T-helper 22 cell (primary cell): ENCODE measurements around the gene SNAI1.
"Not testable (repeated sequence)": the region's sequence is repeated elsewhere in the genome, so short reads cannot be mapped to it uniquely, and the experiment has no call there.

Experiments used
- DNase-seq: peaks from one replicate; pipeline ENCODE4 v3.0.0-alpha.2; 2020; ENCODE audit warnings: low read depth

SNAI1 gene

DNA sequence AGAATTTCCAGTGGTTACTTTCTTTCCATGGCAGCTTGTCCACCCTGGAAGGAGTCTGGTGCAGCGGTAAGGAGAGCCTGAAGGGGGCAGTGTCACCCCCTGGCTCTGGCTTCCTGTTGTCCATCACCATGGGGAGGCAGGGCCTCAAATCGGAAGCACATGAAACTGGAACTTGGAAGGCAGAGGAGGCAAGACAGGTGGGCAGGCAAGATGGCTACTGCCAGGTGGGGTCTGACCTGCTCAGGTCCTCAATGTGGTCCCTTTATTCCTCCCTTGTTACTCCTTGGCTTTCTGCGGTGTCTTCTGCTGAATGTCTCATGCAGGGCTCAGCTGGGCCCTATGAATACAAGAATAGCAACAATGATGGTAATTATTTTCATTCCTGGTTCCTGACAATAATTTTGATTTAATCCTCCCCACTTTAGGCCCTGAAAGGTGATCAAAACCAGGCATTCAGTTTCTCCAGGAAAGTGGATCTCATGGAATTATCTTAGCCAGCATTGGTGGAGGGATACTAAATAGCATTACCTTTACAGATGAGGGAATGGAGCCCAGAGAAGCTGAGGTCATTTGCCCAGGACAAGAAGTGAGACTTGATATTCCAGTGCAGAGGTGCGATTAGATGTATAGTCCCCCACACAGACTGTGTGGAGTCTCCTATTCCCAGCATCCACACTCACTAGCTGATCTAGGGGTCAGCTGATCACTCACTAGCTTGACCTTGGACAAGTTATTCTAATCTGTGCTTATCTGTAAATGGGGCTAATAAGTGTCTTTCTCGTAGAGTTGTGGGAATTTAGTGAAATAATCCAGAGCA, 17.6 kb upstream of the SNAI1 start:
- DNase-seq: no peak

- no peak for DNase-seq
Observed at GRCh38 chr20:49965781-49966305, 16.9 kb upstream of the SNAI1 start.

GRCh38 chr20:49966861-49967260, 15.9 kb upstream of the SNAI1 start:
- DNase-seq: no peak

DNA sequence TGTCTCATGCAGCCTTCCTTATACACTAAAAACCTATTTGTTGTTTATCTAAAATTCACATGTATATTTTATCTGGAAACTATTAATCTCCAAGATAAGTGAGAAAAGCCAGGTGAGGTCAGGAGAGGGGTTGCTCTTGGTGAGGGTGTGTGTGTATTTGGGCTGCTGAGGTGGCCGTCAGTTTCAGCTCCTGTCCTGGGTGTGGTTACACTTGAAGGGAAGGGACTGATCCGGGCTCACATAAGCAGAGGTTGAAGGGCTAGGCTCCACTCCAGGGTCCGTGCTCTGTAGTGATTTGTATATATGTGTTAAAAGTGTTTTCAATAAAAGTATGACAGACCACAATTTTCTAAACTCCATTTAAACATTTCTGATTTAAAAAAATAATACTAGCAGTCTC, 13.5 kb upstream of the SNAI1 start:
- DNase-seq: no peak

- DNase-seq: no peak
Observed at GRCh38 chr20:49969946-49970345, 12.8 kb upstream of the SNAI1 start.

- no peak for DNase-seq
Observed at GRCh38 chr20:49970498-49970897, 12.3 kb upstream of the SNAI1 start.

- DNase-seq: no peak
Observed at GRCh38 chr20:49973981-49974380, 8.8 kb upstream of the SNAI1 start.

DNA sequence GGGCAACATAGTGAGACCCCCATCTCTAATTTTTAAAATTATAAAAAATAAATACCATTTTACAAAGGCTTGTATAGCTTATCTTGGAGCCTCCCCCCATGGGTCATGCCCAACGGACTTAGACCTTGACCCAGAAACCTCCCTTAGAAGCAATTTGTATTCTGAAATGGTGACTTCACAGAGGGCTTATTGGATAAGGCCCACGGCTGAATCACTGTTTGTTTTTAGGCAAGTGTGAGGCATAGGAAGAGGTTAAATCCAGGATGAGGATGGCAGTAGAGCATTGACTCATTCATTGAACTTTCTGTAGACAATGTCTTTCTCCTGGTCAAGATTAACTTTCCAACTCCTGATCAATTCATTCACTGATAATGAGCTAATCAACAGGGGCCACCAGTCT, 6.2 kb upstream of the SNAI1 start:
- no peak for DNase-seq

- not testable (repeated sequence) for DNase-seq
Observed at GRCh38 chr20:49977740-49978139, 5.0 kb upstream of the SNAI1 start.

- no peak for DNase-seq
Observed at GRCh38 chr20:49978685-49979029, 4.1 kb upstream of the SNAI1 start.

- DNase-seq: peak; percentile 25
Observed at GRCh38 chr20:49979030-49979832, 3.5 kb upstream of the SNAI1 start.

DNA sequence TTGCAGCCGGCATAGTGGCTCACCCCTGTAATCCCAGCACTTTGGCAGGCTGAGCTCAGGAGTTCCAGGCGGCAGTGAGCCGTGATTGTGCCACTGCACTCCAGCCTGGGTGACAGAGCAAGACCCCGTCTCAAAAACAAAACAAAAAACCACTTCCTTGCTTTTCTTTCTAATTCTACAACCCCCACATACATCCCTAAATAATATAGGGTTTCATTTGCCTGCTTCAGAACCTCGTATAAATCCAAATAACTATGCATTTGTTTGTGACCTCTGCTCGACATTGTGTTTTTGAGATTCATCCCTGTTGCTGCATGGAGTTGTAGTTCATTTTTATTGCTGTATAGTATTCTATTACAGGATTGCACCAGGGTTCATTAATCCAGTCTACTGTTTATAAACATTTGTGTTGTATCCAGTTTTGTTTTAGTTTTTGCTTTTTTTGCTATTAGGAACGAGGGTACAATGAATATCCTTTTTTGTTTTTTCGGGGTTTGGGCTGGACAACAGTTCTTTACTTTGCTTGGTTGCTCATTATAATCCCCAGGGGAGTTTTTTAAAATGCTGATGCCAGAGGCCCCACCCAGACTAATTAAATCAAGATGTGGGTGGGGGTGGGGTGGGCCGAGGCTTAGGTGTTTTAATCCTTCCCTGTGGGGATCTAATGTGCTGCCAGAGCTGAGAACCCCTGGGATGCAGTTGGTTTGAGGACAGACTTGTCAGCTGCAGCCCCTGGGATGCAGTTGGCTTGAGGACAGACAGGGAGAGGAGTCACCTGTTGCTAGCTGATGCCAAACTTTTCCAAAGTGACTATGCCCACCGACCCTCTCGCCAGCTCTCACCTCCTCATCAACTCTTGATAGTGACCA, 2.4 kb upstream of the SNAI1 start:
- no peak for DNase-seq

DNA sequence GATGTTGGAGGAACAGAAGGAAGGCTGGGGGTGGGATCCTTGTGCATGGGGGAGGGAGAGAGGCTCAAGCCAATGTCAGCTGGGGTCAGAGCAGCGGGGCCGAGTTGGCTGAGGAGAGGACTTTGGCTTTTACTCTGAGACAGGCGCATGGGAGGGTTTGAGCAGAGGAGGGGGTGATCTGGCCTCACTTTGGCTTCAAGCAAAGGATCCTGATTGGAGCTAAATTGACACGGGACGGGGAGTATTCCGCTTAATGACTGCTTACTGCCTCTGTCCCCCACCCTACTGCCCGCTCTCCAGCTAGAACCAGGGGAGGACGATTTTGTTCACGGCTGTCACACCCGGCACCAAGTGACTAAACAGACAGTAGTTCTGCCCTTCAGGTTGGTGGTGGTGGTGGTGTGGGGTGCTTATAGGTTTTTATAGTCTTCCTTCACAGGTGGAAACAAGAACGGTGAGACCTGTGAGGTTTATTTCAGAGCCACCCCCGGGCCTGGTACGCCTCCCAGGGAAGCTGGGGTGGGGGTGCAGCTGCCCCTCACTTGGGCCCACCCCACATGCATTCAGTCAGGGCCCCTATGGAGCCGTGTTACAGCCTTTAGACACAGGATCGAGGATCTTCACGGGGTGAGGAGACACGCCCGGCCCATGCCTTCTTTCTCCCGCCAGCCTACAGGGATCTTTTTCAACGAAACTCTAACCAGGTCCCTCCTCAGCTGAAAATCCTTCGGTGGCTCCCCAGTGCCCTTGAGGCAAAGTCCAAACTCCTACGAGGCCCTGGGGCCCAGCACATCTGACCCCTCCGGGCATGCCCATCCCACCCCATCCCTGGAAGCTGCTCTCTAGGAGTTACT, 1.3 kb upstream of the SNAI1 start:
- DNase-seq: no peak

- no peak for DNase-seq
Observed at GRCh38 chr20:49982072-49982345, 771 bp upstream of the SNAI1 start.

DNA sequence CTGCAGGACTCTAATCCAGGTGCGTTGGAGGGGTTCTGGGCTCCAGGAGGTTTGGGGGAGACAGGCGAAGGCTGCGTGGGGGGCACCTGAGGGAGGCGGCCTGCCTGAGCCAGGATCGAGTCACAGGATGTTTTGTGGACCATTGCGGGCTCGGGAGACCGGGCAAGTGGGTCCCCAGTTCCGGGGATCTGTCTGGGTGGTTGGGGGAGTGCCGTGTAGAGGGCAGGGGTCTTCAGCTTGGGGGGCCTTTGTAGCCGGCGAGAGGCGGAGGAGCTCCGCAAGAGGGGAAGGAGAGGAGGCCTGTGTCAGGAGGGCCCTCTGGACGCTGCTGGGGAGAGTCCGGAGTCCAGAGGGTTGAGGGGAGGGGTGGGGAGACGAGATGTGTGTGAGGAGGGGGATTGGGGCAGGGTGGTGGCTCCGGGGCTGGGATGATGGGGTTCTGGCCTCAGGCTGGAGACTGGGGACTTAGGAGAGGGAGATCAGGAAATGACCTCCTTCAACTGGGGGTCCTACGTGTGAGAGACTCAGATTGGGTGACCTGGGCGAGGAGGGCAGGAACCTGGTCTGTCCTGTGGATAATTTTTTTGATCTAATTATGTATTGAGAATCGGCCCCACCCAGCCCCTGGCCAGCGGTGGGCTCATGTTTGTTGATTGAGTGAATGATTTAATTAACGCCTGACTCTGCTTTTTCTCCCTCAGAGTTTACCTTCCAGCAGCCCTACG, 505 bp downstream of the SNAI1 start:
- DNase-seq: no peak

- DNase-seq: no peak
Observed at GRCh38 chr20:49983848-49984408, 1.1 kb downstream of the SNAI1 start.

GRCh38 chr20:49984426-49985153, 1.8 kb downstream of the SNAI1 start:
- DNase-seq: no peak

GRCh38 chr20:49985157-49985556, 2.4 kb downstream of the SNAI1 start:
- DNase-seq: no peak

- no peak for DNase-seq
Observed at GRCh38 chr20:49985617-49986016, 2.8 kb downstream of the SNAI1 start.

DNA sequence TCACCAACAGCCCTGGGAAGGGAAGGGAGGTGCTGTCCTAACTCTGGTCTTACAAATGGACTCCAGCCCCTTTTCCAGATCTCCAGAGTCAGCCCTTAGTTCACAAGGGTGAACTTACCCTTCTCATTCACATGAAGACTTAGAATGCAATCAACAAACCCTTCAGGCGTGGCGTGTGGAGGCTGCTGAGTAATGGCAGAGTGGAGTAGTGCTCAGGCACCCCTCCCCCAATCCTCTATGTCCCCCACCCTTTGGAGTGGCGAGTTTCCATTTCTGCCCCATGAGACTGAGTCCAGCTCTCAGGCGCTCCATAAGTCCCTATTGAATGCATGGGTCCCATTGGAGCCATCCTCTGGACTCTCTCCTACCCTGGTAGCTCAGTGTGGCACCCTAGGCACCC, 3.3 kb downstream of the SNAI1 start:
- no peak for DNase-seq
